HG03060 (cell line): ENCODE data around the gene RHOT2.

Experiments used
- ATAC-seq: cut with Tn5 transposase; IDR thresholded peaks from one replicate; pipeline ENCODE4 v1.9.1; 2021; ENCODE audit warnings: low read depth, moderate number of reproducible peaks; ENCODE audit not compliant: unreplicated experiment

Gene RHOT2

GRCh38 chr16:694187-694862 lies 26.4 kb downstream of the RHOT2 start:
- no peak for ATAC-seq

- ATAC-seq, result no peak
Observed at GRCh38 chr16:694863-695354, 27.0 kb downstream of the RHOT2 start.

- ATAC-seq, result no peak
Observed at GRCh38 chr16:695355-696089, 27.6 kb downstream of the RHOT2 start.

- no peak for ATAC-seq
Observed at GRCh38 chr16:698911-699671, 31.2 kb downstream of the RHOT2 start.

GRCh38 chr16:700684-701584 lies 33.0 kb downstream of the RHOT2 start:
- ATAC-seq, result no peak

GRCh38 chr16:702341-702740 lies 34.4 kb downstream of the RHOT2 start:
- no peak for ATAC-seq

- no peak for ATAC-seq
Observed at GRCh38 chr16:703406-703805, 35.5 kb downstream of the RHOT2 start.

GRCh38 chr16:704047-704446 lies 36.1 kb downstream of the RHOT2 start:
- no peak for ATAC-seq

- ATAC-seq, result no peak
Observed at GRCh38 chr16:704552-705380, 36.8 kb downstream of the RHOT2 start.

GRCh38 chr16:705431-706188 lies 37.7 kb downstream of the RHOT2 start, which contains the start of gene FBXL16:
FBXL16 (minus strand) TSS chr16:705801; CDS start chr16:697405, 8,396 bp downstream.
- no peak for ATAC-seq

- ATAC-seq, result no peak
Observed at GRCh38 chr16:706189-707061, 38.5 kb downstream of the RHOT2 start.

- ATAC-seq, result no peak
Observed at GRCh38 chr16:707062-707538, 39.2 kb downstream of the RHOT2 start.

GRCh38 chr16:708019-708418 lies 40.1 kb downstream of the RHOT2 start:
- no peak for ATAC-seq

GRCh38 chr16:708959-709358 lies 41.0 kb downstream of the RHOT2 start:
- ATAC-seq, result no peak

GRCh38 chr16:709566-710499 lies 41.9 kb downstream of the RHOT2 start:
- ATAC-seq, result no peak

- ATAC-seq, result no peak
Observed at GRCh38 chr16:710500-711075, 42.7 kb downstream of the RHOT2 start.
